Stimulated activated naive B cell treated with anti-CD40 and anti-IgM and Interleukin-4, amounts not matched to agents 10 μg/mL and 1 μg/mL and 100 μg/mL, for 72 hours (primary cell): Measurements from ENCODE around the gene MPRIP.

Experiments used
- ATAC-seq, 2 donors: fragments of 150-1000 bp; cut with Tn5 transposase; replicated peaks; 2 replicates each; pipeline ENCODE4 v1.10.0; 2021; ENCODE audit warnings: moderate library complexity in 1 of 2
- DNase-seq: peaks from one replicate; pipeline ENCODE4 v3.0.0; 2021
- H3K27ac Mint-ChIP-seq: one replicate; pipeline ENCODE4 v1.8.0; 2022; ENCODE audit warnings: mild to moderate bottlenecking, mixed read lengths
- H3K27me3 Mint-ChIP-seq, 2 donors: one replicate each; pipeline ENCODE4 v1.8.0; 2022; ENCODE audit warnings: mixed read lengths in 2 of 2
- H3K36me3 Mint-ChIP-seq, 2 donors: one replicate each; pipeline ENCODE4 v1.8.0; 2022; ENCODE audit warnings: mixed read lengths in 2 of 2, mild to moderate bottlenecking in 1 of 2
- H3K4me1 Mint-ChIP-seq, 2 donors: one replicate each; pipeline ENCODE4 v1.8.0; 2022; ENCODE audit warnings: mixed read lengths in 2 of 2, mild to moderate bottlenecking in 1 of 2
- H3K4me3 Mint-ChIP-seq, 2 donors: one replicate each; pipeline ENCODE4 v1.8.0; 2022; ENCODE audit warnings: mild to moderate bottlenecking in 2 of 2, mixed read lengths in 2 of 2, moderate library complexity in 1 of 2
- H3K9me3 Mint-ChIP-seq, 2 donors: one replicate each; pipeline ENCODE4 v1.8.0; 2022; ENCODE audit warnings: mixed read lengths in 2 of 2, mild to moderate bottlenecking in 1 of 2

Gene MPRIP

GRCh38 chr17:17081304-17081940 is 39.2 kb downstream of the MPRIP start:
- Mint-ChIP-seq H3K27me3 (no peaks in the 10 kb centered on the region), H3K4me3 (no peak overlapping the region), H3K27ac (peak overlapping the region; percentile 32), H3K9me3 (no peaks in the 10 kb centered on the region), H3K4me1 (peaks cover 17 to 26% of the 10 kb centered on the region in 2 donors), H3K36me3 (peaks cover 18 to 57% of the 10 kb centered on the region in 2 donors)
- ATAC-seq (no peak), DNase-seq (no peak)

DNA sequence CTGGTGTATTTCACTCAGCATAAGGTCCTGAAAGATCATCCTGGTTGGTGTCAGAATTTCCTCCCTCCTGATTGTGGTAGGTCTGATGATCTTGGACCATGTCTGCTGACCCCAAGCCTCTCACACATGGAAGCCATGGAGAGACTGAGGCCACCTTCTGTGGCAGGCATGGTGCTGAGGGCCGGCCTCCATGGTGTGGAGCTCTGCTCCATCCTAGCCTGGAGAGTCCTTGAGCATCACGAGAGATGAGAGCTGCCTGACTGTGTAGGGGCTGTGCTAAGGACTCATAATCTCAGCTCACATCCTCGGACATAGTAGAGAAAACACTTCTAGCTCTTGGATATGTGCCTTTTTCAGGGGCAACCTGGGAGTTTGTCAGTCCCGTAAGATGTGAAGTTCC is 40.6 kb downstream of the MPRIP start:
- Mint-ChIP-seq H3K27ac (no peak overlapping the region), H3K27me3 (no peaks in the 10 kb centered on the region), H3K9me3 (no peaks in the 10 kb centered on the region), H3K4me3 (no peak overlapping the region), H3K4me1 (peaks cover 23 to 39% of the 10 kb centered on the region in 2 donors), H3K36me3 (peaks cover 18 to 55% of the 10 kb centered on the region in 2 donors)
- DNase-seq (no peak), ATAC-seq (no peak)

DNA sequence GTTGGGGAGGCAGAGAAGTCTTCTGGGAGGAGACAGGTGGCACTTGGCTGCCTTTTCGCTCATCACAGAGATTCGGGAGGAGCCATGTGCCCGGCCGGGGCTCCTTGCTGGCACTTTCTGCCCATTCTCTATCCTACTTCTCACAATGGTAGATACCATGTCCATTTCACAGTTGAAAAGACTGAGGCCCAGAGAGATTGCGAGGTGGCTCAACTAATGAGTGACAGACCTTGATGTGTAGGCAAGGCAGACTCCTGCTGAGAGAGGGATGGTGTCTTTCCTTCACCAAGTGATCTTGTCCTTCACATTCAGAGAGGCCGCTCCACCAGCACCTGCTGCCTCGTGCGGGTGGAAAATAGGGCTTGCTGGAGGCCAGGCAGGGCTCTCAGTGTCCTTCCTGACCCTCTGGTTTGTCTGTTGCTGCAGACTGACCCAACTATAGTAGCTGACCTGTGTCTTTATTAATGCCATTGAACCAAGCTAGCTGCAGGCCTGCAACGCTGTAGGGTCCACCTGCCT is 42.1 kb downstream of the MPRIP start:
- DNase-seq (no peak), ATAC-seq (no peak)
- H3K27me3 Mint-ChIP-seq: no peaks in the 10 kb centered on the region
- no peaks in the 10 kb centered on the region for H3K9me3 Mint-ChIP-seq
- H3K27ac Mint-ChIP-seq: no peak overlapping the region
- no peak overlapping the region for H3K4me3 Mint-ChIP-seq
- H3K4me1 Mint-ChIP-seq: peaks cover 37 to 42% of the 10 kb centered on the region in 2 donors
- H3K36me3 Mint-ChIP-seq: peaks cover 25 to 56% of the 10 kb centered on the region in 2 donors

- H3K27ac Mint-ChIP-seq: no peak overlapping the region
- ATAC-seq (no peak), DNase-seq (no peak)
- peaks cover 30 to 56% of the 10 kb centered on the region in 2 donors for H3K36me3 Mint-ChIP-seq
- H3K27me3 Mint-ChIP-seq: no peaks in the 10 kb centered on the region
- H3K9me3 Mint-ChIP-seq: no peaks in the 10 kb centered on the region
- H3K4me3 Mint-ChIP-seq: no peak overlapping the region
- peaks cover 37 to 48% of the 10 kb centered on the region in 2 donors for H3K4me1 Mint-ChIP-seq
Observed at GRCh38 chr17:17084941-17085340, 42.7 kb downstream of the MPRIP start.

GRCh38 chr17:17086585-17086984 is 44.3 kb downstream of the MPRIP start:
- peaks cover 30 to 60% of the 10 kb centered on the region in 2 donors for H3K36me3 Mint-ChIP-seq
- no peak for DNase-seq
- H3K9me3 Mint-ChIP-seq: no peaks in the 10 kb centered on the region
- H3K27me3 Mint-ChIP-seq: no peaks in the 10 kb centered on the region
- no peak overlapping the region for H3K4me3 Mint-ChIP-seq
- peaks cover 36 to 52% of the 10 kb centered on the region in 2 donors for H3K4me1 Mint-ChIP-seq
- ATAC-seq: no peak
- peak overlapping the region; percentile 2 for H3K27ac Mint-ChIP-seq

DNA sequence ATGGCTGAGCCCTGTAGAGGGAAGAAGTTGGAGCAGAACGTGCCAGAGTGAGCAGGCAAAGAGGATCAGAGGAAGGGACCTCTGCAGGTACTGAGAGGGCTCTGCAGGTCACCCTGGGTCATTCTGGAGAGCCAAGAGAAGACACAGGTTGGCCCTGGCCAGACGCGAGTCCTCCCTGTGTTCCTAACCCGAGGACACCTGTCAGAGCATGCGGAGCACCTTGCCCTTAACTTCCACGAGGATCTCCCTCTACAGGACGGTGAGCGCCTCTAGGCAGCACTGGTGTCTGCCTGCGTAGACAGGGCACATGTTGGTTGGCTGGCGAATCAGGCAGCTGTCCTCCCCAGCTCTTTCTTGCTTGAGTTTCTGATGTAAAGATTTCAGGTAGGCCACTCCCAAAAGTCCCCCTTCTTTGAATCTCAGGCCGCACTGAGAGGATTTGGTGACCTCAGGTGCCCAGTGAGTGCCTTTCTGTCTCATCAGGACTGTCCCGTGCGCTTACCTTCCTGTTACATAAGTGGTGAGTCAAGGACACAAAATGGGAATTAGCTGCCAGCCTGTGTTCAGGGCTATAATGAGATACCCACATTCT is 45.3 kb downstream of the MPRIP start:
- no peak for DNase-seq
- no peak overlapping the region for H3K27ac Mint-ChIP-seq

GRCh38 chr17:17088086-17088485 is 45.8 kb downstream of the MPRIP start:
- ATAC-seq: no peak
- H3K27me3 Mint-ChIP-seq: no peaks in the 10 kb centered on the region
- H3K36me3 Mint-ChIP-seq: peaks cover 31 to 57% of the 10 kb centered on the region in 2 donors
- H3K9me3 Mint-ChIP-seq: no peaks in the 10 kb centered on the region
- DNase-seq: no peak
- H3K4me3 Mint-ChIP-seq: no peak overlapping the region
- peaks cover 41 to 67% of the 10 kb centered on the region in 2 donors for H3K4me1 Mint-ChIP-seq
- peak overlapping the region; percentile 26 for H3K27ac Mint-ChIP-seq

More for the DNA sequence above, 45.3 kb downstream of the MPRIP start:
- Mint-ChIP-seq H3K4me1 (peaks cover 41 to 62% of the 10 kb centered on the region in 2 donors), H3K27me3 (no peaks in the 10 kb centered on the region), H3K4me3 (no peak overlapping the region), H3K36me3 (peaks cover 34 to 63% of the 10 kb centered on the region in 2 donors), H3K9me3 (no peaks in the 10 kb centered on the region)
- no peak for ATAC-seq

- peak overlapping the region; percentile 84 for H3K27ac Mint-ChIP-seq
- H3K36me3 Mint-ChIP-seq: peaks cover 31 to 51% of the 10 kb centered on the region in 2 donors
- H3K9me3 Mint-ChIP-seq: no peaks in the 10 kb centered on the region
- no peak for DNase-seq
- peaks cover 44 to 75% of the 10 kb centered on the region in 2 donors for H3K4me1 Mint-ChIP-seq
- H3K27me3 Mint-ChIP-seq: no peaks in the 10 kb centered on the region
- H3K4me3 Mint-ChIP-seq: no peak overlapping the region
- peak; percentile 25 to 46 for ATAC-seq
Observed at GRCh38 chr17:17088541-17089525, 46.6 kb downstream of the MPRIP start.

DNA sequence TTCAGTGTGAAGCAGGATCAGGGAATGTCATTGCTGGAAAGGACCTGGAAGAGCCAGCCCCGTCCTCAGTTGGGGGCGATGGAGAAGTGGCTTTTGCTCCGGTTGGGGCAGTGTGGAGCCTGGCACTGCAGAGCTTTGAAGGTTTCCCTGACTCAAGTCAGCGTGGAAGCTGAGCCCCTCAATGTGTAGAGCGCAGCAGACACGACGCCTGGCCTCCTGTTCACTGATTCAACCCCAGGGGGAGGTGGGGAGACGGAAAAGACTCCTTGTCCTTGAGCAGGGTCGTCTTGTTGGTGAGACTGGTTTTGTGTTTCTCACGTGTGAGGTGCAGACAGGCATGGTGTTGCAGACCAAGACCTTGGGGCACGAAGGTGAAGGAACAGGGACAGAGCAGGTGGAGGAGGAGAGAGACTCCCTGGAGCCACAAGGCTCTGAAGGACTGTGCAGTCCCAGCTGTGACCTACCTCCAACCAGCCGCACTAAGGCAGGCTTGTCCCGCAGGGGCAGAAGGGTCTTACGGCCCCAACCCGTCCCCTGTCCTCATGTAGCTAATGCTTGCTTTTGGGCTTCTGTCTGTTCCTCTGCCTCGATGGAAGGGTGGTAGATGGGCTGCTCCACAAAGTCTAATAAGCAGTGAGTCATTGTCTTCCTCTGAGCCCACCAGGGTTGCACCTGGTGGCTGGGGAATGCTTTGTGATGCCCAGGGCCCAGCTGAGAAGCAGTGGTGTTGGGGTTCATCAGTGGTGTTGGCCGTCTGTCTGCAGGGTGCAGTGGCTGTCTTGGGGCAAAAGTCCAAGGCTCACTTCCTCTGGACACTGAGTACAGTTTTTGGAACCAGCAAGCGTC is 47.8 kb downstream of the MPRIP start:
- Mint-ChIP-seq H3K4me3 (no peak overlapping the region), H3K27me3 (no peaks in the 10 kb centered on the region), H3K27ac (peak overlapping the region; percentile 84), H3K36me3 (peaks cover 31 to 49% of the 10 kb centered on the region in 2 donors), H3K4me1 (peaks cover 50 to 85% of the 10 kb centered on the region in 2 donors), H3K9me3 (no peaks in the 10 kb centered on the region)
- ATAC-seq (no peak), DNase-seq (no peak)

- no peak for DNase-seq
- Mint-ChIP-seq H3K36me3 (peaks cover 31 to 51% of the 10 kb centered on the region in 2 donors), H3K4me3 (no peak overlapping the region), H3K27ac (peak overlapping the region; percentile 42), H3K4me1 (peaks cover 52 to 87% of the 10 kb centered on the region in 2 donors), H3K9me3 (no peaks in the 10 kb centered on the region), H3K27me3 (no peaks in the 10 kb centered on the region)
- no peak for ATAC-seq
Observed at GRCh38 chr17:17090642-17091103, 48.4 kb downstream of the MPRIP start.

DNA sequence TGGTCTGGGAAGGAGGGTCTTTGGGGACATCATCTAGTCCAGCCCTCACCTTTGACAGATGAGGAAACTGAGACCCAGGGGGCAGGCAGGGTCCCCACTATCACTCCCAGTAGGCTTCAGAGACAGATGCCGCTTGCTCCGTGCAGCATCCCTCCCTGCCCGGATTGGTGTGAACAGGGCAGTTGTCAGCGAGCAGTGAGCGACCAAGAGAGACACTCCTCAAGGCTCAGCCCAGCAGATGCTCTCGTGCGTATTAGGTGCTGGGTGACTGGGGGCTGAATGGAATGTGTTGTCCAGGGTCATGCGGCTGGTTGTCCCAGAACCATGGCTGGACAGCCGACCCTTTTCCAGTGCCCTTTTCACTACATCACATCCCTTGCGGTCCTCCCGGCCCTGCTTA is 49.0 kb downstream of the MPRIP start:
- Mint-ChIP-seq H3K36me3 (peaks cover 31 to 52% of the 10 kb centered on the region in 2 donors), H3K27me3 (no peaks in the 10 kb centered on the region), H3K4me3 (no peak overlapping the region), H3K27ac (no peak overlapping the region), H3K4me1 (peaks cover 54 to 89% of the 10 kb centered on the region in 2 donors), H3K9me3 (no peaks in the 10 kb centered on the region)
- no peak for ATAC-seq
- no peak for DNase-seq

DNA sequence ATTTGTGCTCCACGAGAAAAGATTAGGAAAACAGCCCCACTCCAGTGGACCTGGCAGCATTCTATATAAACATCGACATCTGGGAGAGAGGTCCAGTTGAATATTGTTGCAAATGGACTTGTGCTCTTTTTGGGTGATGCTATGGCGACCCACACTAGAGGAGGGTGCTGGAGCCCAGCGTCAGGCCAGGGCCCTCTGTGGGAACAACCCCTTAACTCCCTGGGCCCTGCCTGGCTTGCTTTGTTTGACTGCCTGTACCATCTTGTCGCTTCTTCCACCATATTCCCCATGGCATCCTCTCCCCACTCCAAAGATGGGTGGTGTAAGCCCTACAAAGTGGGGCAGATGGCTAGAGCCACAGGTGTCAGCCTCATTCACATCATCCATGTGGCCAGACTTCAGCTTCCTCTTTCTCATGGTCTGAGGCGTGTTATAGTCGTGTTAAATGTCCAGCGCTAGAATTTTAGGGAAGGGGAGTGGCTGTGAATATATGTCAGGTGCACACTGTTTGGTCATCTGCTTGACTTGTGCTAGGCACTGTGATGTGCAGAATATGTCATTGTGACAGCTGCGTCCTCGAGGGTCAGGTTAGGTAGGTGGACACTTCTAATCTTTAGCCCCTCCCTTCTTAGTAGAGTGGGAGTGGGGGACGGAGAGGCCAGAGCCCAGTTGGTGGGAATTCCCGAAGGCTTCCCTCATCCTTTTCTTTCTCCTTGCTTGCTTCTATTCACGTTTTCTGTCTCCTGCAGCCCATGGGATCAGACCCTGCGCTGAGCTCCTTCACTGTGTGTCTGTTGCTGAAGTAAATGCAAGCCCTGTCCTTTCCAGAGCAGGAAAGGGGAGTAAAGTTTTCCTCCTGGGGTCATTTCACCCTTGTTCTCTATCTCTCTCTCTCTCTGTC is 49.8 kb downstream of the MPRIP start:
- DNase-seq: no peak
- Mint-ChIP-seq H3K27ac (no peak overlapping the region), H3K4me1 (peaks cover 51 to 80% of the 10 kb centered on the region in 2 donors), H3K9me3 (no peaks in the 10 kb centered on the region), H3K36me3 (peaks cover 28 to 50% of the 10 kb centered on the region in 2 donors), H3K27me3 (no peaks in the 10 kb centered on the region), H3K4me3 (peak overlapping the region in 1 of 2 donors; percentile 25)
- peak; percentile 29 to 46 for ATAC-seq
